H1 (cell line): ENCODE results near the gene SLC24A4. TPM values are rescaled to one million over a fixed set of nuclear protein-coding genes. Genes with fewer than 3 reads are reported as not detected.

Experiments
- ASH2L ChIP-seq: fragments of 200-600, 300-600 bp; sonication (generic); IDR thresholded peaks from one replicate; pipeline ENCODE4 v1.7.1; 2017; ENCODE audit warnings: low read length
- BRCA1 ChIP-seq: IDR thresholded peaks from 2 replicates; pipeline ENCODE4 v1.6.1; 2012; ENCODE audit warnings: low read depth, low read length, improper control_type of control experiment
- CEBPB ChIP-seq: IDR thresholded peaks from 2 replicates; pipeline ENCODE4 v1.6.1; 2012; ENCODE audit warnings: low read depth, low read length
- GABPA ChIP-seq: IDR thresholded peaks from 2 replicates; pipeline ENCODE4 v1.6.1; 2011; ENCODE audit warnings: mild to moderate bottlenecking, low read length, moderate library complexity, borderline replicate concordance; ENCODE audit not compliant: insufficient read depth
- NANOG ChIP-seq: IDR thresholded peaks from 2 replicates; pipeline ENCODE4 v1.6.1; 2011; ENCODE audit warnings: low read length, low read depth, mild to moderate bottlenecking, inconsistent platforms; ENCODE audit not compliant: insufficient read depth, poor library complexity, severe bottlenecking
- PHF8 ChIP-seq: fragments of 200-600 bp; sonication (generic); conservative IDR thresholded peaks from 2 replicates; pipeline ENCODE4 v1.7.1; 2012; ENCODE audit warnings: low read depth, mild to moderate bottlenecking, inconsistent platforms, low read length, moderate library complexity
- SAP30 ChIP-seq: fragments of 300-600 bp; sonication (generic); IDR thresholded peaks from 2 replicates; pipeline ENCODE4 v1.7.1; 2012; ENCODE audit warnings: low read length, moderate library complexity, mild to moderate bottlenecking, inconsistent platforms; ENCODE audit not compliant: insufficient read depth, insufficient replicate concordance
- SIN3A ChIP-seq, 2 experiments: IDR thresholded peaks in 1 of 2; conservative IDR thresholded peaks in 1 of 2; 2 replicates each; pipeline ENCODE4 v1.6.1; 2011 to 2012; ENCODE audit warnings: low read length in 2 of 2, improper control_type of control experiment in 1 of 2, low read depth in 1 of 2, mild to moderate bottlenecking in 1 of 2
- SIX5 ChIP-seq: IDR thresholded peaks from 2 replicates; pipeline ENCODE4 v1.6.1; 2011; ENCODE audit warnings: mild to moderate bottlenecking, low read depth, low read length
- SRF ChIP-seq: IDR thresholded peaks from 2 replicates; pipeline ENCODE4 v1.6.1; 2011; ENCODE audit warnings: mild to moderate bottlenecking, low read depth, low read length, moderate library complexity
- ZNF274 ChIP-seq: IDR thresholded peaks from 2 replicates; pipeline ENCODE4 v1.7.0; 2012; ENCODE audit warnings: low read length, borderline replicate concordance; ENCODE audit errors: extremely low read depth
- polyA plus RNA-seq, 7 experiments: library from polyadenylated mRNA; depleted of rRNA in 3 of 7; stranded (reverse) in 5 of 7; unstranded in 2 of 7; fragments of >200 nt in 5 of 7; fragments of 200-250 nt in 2 of 7; gene quantifications; 1 replicate in 5 of 7; 2 replicates in 1 of 7; 4 replicates in 1 of 7; pipeline versions ENCODE4 v1.2.1 to v1.2.3, GENCODE V29; 2011 to 2013; ENCODE audit warnings: missing spikeins in 2 of 7, mixed read lengths in 2 of 7
- total RNA-seq: library from RNA; stranded (reverse); fragmentation: NEBNext Ultra II Directional; extraction: Animal tissue kit (Norgen Biotek cat#: 25700); gene quantifications from 2 replicates; pipeline ENCODE4 v1.2.1, GENCODE V29; 2021
- TF ChIP-seq, protein P1 (sequence below): fragments of 300-600 bp; sonication (generic); IDR thresholded peaks from 2 replicates; pipeline ENCODE4 v1.7.1; 2012; ENCODE audit warnings: low read length, moderate library complexity, mild to moderate bottlenecking, inconsistent platforms; ENCODE audit not compliant: insufficient replicate concordance

The SLC24A4 gene
- total and polyA plus RNA-seq, 2 of the 8 experiments (the other 6 are each of a cell fraction or from before 2014, with no cell fraction given): 0.27 to 0.89 TPM

DNA sequence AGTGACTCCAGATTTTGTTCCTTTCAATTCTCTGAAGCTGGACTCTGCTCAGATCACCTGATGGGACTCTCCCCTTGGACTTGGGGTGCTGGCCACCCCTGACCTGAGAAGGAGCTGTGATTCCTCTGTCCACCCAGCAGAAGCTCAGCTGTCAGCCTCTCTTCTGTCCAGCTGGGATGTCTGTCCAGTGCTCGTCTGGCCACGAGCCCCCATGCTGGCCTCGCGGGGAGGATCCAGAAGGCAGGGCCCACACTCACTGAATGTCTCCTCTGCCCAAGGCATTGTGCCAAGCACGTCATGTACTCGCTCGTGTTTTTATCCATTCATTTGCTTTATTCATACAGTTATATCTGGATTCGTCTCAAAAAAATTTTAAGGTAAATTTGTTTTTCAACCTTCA lies 14.2 kb upstream of the SLC24A4 start (continued):
- TF ChIP-seq, protein P1, sequence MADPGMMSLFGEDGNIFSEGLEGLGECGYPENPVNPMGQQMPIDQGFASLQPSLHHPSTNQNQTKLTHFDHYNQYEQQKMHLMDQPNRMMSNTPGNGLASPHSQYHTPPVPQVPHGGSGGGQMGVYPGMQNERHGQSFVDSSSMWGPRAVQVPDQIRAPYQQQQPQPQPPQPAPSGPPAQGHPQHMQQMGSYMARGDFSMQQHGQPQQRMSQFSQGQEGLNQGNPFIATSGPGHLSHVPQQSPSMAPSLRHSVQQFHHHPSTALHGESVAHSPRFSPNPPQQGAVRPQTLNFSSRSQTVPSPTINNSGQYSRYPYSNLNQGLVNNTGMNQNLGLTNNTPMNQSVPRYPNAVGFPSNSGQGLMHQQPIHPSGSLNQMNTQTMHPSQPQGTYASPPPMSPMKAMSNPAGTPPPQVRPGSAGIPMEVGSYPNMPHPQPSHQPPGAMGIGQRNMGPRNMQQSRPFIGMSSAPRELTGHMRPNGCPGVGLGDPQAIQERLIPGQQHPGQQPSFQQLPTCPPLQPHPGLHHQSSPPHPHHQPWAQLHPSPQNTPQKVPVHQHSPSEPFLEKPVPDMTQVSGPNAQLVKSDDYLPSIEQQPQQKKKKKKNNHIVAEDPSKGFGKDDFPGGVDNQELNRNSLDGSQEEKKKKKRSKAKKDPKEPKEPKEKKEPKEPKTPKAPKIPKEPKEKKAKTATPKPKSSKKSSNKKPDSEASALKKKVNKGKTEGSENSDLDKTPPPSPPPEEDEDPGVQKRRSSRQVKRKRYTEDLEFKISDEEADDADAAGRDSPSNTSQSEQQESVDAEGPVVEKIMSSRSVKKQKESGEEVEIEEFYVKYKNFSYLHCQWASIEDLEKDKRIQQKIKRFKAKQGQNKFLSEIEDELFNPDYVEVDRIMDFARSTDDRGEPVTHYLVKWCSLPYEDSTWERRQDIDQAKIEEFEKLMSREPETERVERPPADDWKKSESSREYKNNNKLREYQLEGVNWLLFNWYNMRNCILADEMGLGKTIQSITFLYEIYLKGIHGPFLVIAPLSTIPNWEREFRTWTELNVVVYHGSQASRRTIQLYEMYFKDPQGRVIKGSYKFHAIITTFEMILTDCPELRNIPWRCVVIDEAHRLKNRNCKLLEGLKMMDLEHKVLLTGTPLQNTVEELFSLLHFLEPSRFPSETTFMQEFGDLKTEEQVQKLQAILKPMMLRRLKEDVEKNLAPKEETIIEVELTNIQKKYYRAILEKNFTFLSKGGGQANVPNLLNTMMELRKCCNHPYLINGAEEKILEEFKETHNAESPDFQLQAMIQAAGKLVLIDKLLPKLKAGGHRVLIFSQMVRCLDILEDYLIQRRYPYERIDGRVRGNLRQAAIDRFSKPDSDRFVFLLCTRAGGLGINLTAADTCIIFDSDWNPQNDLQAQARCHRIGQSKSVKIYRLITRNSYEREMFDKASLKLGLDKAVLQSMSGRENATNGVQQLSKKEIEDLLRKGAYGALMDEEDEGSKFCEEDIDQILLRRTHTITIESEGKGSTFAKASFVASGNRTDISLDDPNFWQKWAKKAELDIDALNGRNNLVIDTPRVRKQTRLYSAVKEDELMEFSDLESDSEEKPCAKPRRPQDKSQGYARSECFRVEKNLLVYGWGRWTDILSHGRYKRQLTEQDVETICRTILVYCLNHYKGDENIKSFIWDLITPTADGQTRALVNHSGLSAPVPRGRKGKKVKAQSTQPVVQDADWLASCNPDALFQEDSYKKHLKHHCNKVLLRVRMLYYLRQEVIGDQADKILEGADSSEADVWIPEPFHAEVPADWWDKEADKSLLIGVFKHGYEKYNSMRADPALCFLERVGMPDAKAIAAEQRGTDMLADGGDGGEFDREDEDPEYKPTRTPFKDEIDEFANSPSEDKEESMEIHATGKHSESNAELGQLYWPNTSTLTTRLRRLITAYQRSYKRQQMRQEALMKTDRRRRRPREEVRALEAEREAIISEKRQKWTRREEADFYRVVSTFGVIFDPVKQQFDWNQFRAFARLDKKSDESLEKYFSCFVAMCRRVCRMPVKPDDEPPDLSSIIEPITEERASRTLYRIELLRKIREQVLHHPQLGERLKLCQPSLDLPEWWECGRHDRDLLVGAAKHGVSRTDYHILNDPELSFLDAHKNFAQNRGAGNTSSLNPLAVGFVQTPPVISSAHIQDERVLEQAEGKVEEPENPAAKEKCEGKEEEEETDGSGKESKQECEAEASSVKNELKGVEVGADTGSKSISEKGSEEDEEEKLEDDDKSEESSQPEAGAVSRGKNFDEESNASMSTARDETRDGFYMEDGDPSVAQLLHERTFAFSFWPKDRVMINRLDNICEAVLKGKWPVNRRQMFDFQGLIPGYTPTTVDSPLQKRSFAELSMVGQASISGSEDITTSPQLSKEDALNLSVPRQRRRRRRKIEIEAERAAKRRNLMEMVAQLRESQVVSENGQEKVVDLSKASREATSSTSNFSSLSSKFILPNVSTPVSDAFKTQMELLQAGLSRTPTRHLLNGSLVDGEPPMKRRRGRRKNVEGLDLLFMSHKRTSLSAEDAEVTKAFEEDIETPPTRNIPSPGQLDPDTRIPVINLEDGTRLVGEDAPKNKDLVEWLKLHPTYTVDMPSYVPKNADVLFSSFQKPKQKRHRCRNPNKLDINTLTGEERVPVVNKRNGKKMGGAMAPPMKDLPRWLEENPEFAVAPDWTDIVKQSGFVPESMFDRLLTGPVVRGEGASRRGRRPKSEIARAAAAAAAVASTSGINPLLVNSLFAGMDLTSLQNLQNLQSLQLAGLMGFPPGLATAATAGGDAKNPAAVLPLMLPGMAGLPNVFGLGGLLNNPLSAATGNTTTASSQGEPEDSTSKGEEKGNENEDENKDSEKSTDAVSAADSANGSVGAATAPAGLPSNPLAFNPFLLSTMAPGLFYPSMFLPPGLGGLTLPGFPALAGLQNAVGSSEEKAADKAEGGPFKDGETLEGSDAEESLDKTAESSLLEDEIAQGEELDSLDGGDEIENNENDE: no peak
- TF ChIP-seq NANOG (no peak), SIN3A (conservative IDR thresholded peaks at IDR 0.05 in 1 of 2, IDR thresholded peaks at IDR 0.05 in 1 of 2; ENCODE audit: low read depth in 1 of 2, low read length in 2 of 2) (no peak), BRCA1 (no peak), SIX5 (no peak), GABPA (no peak), ASH2L (no peak), CEBPB (no peak), SAP30 (no peak), ZNF274 (no peak), PHF8 (no peak), SRF (no peak)
